GM12878 (cell line): ENCODE results near the gene MID1. TPM values are rescaled to one million over a fixed set of nuclear protein-coding genes. Genes with fewer than 3 reads are reported as not detected.

ENCODE experiments used
- ATAC-seq: fragments of 200-7000 bp; cut with Tn5 transposase; 3 replicates; pipeline ENCODE4 v1.9.1; 2020; ENCODE audit warnings: mild to moderate bottlenecking, moderate library complexity
- BruUV-seq: library from RNA; stranded (reverse); fragments of 400-500 nt; replicated peaks from 2 replicates; lab custom pipeline; 2021; lab: Mats Ljungman, UMichigan
- CTCF ChIA-PET: fragments of 300-600 bp; sonication (Branson Sonifier 250); formaldehyde crosslinking; extraction: SDS; loops from one replicate; lab custom pipeline; 2021; ENCODE audit warnings: inconsistent platforms; lab: Yijun Ruan, JAX
- POLR2A ChIA-PET: fragments of 350-600 bp; formaldehyde crosslinking; extraction: SDS; loops from one replicate; lab custom pipeline; 2021; ENCODE audit warnings: inconsistent platforms; lab: Charles Lee
- RAD21 ChIA-PET: fragments of 300-600 bp; sonication (Branson Sonifier 250); formaldehyde crosslinking; loops from one replicate; lab custom pipeline; 2023; ENCODE audit warnings: antibody characterized with exemption; ENCODE audit not compliant: unreplicated experiment; lab: Charles Lee
- SMC1A ChIA-PET: fragments of 300-600 bp; sonication (Branson Sonifier 250); formaldehyde crosslinking; loops from one replicate; lab custom pipeline; 2023; ENCODE audit not compliant: unreplicated experiment, uncharacterized antibody; lab: Charles Lee
- DNase-seq: peaks from one replicate; pipeline ENCODE4 v3.0.0-alpha.2; 2011; ENCODE audit warnings: low read depth, low spot score
- FAIRE-seq: peaks from 3 replicates; lab custom pipeline; 2011; peaks lifted over from hg19 to GRCh38; lab: Jason Lieb, UNC
- H2AFZ ChIP-seq: 2 replicates; pipeline ENCODE4 v1.6.0; 2011; ENCODE audit warnings: low read depth, low read length, control low read depth; ENCODE audit not compliant: control insufficient read depth
- H3K27ac ChIP-seq: 2 replicates; pipeline ENCODE4 v1.5.1; 2011; ENCODE audit warnings: control low read depth; ENCODE audit not compliant: control insufficient read depth, insufficient read depth
- H3K27me3 ChIP-seq, 2 experiments: replicated peaks in 1 of 2; 2 replicates each; pipeline versions ENCODE4 v1.6.0 to v1.6.1; 2011; ENCODE audit warnings: low read length in 1 of 2; ENCODE audit not compliant: control insufficient read depth in 2 of 2, insufficient read depth in 2 of 2
- H3K36me3 ChIP-seq, 2 experiments: 2 replicates each; pipeline ENCODE4 v1.5.1; 2011; ENCODE audit warnings: low read length in 1 of 2; ENCODE audit not compliant: control insufficient read depth in 2 of 2, insufficient read depth in 2 of 2
- H3K4me1 ChIP-seq: 2 replicates; pipeline ENCODE4 v1.6.1; 2011; ENCODE audit warnings: mild to moderate bottlenecking, low read length, moderate library complexity, mixed read lengths; ENCODE audit not compliant: control insufficient read depth, insufficient read depth
- H3K4me2 ChIP-seq: 2 replicates; pipeline ENCODE4 v1.6.0; 2011; ENCODE audit warnings: control low read depth; ENCODE audit not compliant: control insufficient read depth, insufficient read depth
- H3K4me3 ChIP-seq: fragments of 200-600 bp; sonication (generic); 2 replicates; pipeline ENCODE4 v1.5.1; 2016
- H3K79me2 ChIP-seq: 2 replicates; pipeline ENCODE4 v1.6.0; 2011; ENCODE audit warnings: low read length; ENCODE audit not compliant: control insufficient read depth, insufficient read depth
- H3K9ac ChIP-seq: 2 replicates; pipeline ENCODE4 v1.8.0; 2011; ENCODE audit warnings: low read length, control low read depth, mixed read lengths; ENCODE audit not compliant: control insufficient read depth, insufficient read depth
- H3K9me3 ChIP-seq: replicated peaks from 3 replicates; pipeline ENCODE4 v1.5.1; 2011; ENCODE audit warnings: mild to moderate bottlenecking, low read length; ENCODE audit not compliant: control insufficient read depth, insufficient read depth
- H4K20me1 ChIP-seq: 2 replicates; pipeline ENCODE4 v1.6.0; 2011; ENCODE audit not compliant: control insufficient read depth, insufficient read depth
- FOS ChIP-seq: IDR thresholded peaks from 3 replicates; pipeline ENCODE4 v1.6.1; 2011; ENCODE audit warnings: borderline replicate concordance; ENCODE audit not compliant: insufficient read length; ENCODE audit errors: extremely low read depth
- FOXM1 ChIP-seq: IDR thresholded peaks from 2 replicates; pipeline ENCODE4 v1.6.1; 2012; ENCODE audit warnings: low read depth, mild to moderate bottlenecking, inconsistent platforms, low read length, moderate library complexity
- GATAD2B ChIP-seq: fragments of 450-650 bp; conservative IDR thresholded peaks from 2 replicates; pipeline ENCODE4 v1.6.1; 2017; ENCODE audit warnings: low read depth, mild to moderate bottlenecking, moderate library complexity
- MEF2A ChIP-seq: IDR thresholded peaks from 2 replicates; pipeline ENCODE4 v1.6.1; 2011; ENCODE audit warnings: low read depth, mild to moderate bottlenecking, low read length, moderate library complexity; ENCODE audit not compliant: insufficient read depth
- MTA3 ChIP-seq: IDR thresholded peaks from 2 replicates; pipeline ENCODE4 v1.6.1; 2012; ENCODE audit warnings: low read length, inconsistent platforms, borderline replicate concordance
- NRF1 ChIP-seq: conservative IDR thresholded peaks from 2 replicates; pipeline ENCODE4 v1.6.1; 2011; ENCODE audit warnings: mild to moderate bottlenecking, low read depth, low read length, improper control_type of control experiment
- POLR2AphosphoS2 ChIP-seq: IDR thresholded peaks from 2 replicates; pipeline ENCODE4 v1.6.1; 2011; ENCODE audit warnings: low read depth, mild to moderate bottlenecking, low read length, improper control_type of control experiment, moderate library complexity
- POU2F2 ChIP-seq: IDR thresholded peaks from 3 replicates; pipeline ENCODE4 v1.6.1; 2011; ENCODE audit warnings: low read depth, mild to moderate bottlenecking, low read length, borderline replicate concordance
- SMAD5 ChIP-seq: IDR thresholded peaks from 2 replicates; pipeline ENCODE4 v1.6.1; 2016; ENCODE audit warnings: antibody characterized with exemption, low read depth
- SPI1 ChIP-seq: IDR thresholded peaks from 2 replicates; pipeline ENCODE4 v1.6.1; 2011; ENCODE audit warnings: low read depth, mild to moderate bottlenecking, low read length, moderate library complexity, borderline replicate concordance; ENCODE audit not compliant: insufficient read depth
- STAT3 ChIP-seq: IDR thresholded peaks from 2 replicates; pipeline ENCODE4 v1.6.1; 2011; ENCODE audit warnings: low read depth, low read length, improper control_type of control experiment
- WGBS: methylation state at CpG from one replicate; pipeline ENCODE4 v1.1.6; 2016; ENCODE audit warnings: low lambda C conversion rate; ENCODE audit not compliant: insufficient replicate concordance, insufficient coverage; ENCODE audit errors: missing lambda C conversion rate; 5-methylcytosine and 5-hydroxymethylcytosine counted together
- in situ Hi-C: fragments of 300-500 bp; cut with MboI; formaldehyde crosslinking; loops from 9 replicates; pipeline ENCODE4 v1.14.3; 2018; ENCODE audit warnings: mixed read lengths
- intact Hi-C: fragments of 100-400 bp; cut with micrococcal nuclease; formaldehyde crosslinking; loops from one replicate; pipeline ENCODE4 v1.14.2; 2022; ENCODE audit not compliant: unreplicated experiment
- polyA plus RNA-seq, 11 experiments: library from polyadenylated mRNA; depleted of rRNA in 4 of 11; unstranded in 6 of 11; stranded (reverse) in 5 of 11; fragments of >200 nt; fragmentation: Nextera tagmentation in 4 of 11; fragmentation: Illumina TruSeq in 1 of 11; extraction: Ambion mirVana in 4 of 11; extraction: Trizol in 1 of 11; gene quantifications; 1 replicate in 1 of 11; 2 replicates in 10 of 11; pipeline versions ENCODE4 v1.2.1 to v1.2.3, GENCODE V29; 2011 to 2016; ENCODE audit warnings: inconsistent platforms in 2 of 11, missing spikeins in 2 of 11, low read depth in 1 of 11
- total RNA-seq, 4 experiments: library from RNA; depleted of rRNA in 3 of 4; stranded (reverse); fragments of >200 nt in 3 of 4; fragmentation: Illumina TruSeq in 1 of 4; extraction: Trizol in 1 of 4; gene quantifications; 2 replicates each; pipeline versions ENCODE4 v1.2.1 to v1.2.3, GENCODE V29; 2013 to 2021
- TF ChIP-seq, protein P1 (sequence below): fragments of 450-650 bp; IDR thresholded peaks from 2 replicates; pipeline ENCODE4 v1.6.1; 2017; ENCODE audit warnings: mild to moderate bottlenecking, low read depth, inconsistent platforms; ENCODE audit not compliant: poor library complexity, severe bottlenecking
- TF ChIP-seq, protein P2 (sequence below): IDR thresholded peaks from 2 replicates; pipeline ENCODE4 v1.6.1; 2012; ENCODE audit warnings: low read length, inconsistent platforms
- TF ChIP-seq, protein P3 (sequence below): fragments of 150-350 bp; IDR thresholded peaks from 2 replicates; pipeline ENCODE4 v1.6.1; 2014; ENCODE audit warnings: mild to moderate bottlenecking, low read depth, low read length
- TF ChIP-seq, protein P4 (sequence below): IDR thresholded peaks from 2 replicates; pipeline ENCODE4 v1.6.1; 2011; ENCODE audit warnings: borderline replicate concordance, low read depth, mild to moderate bottlenecking, moderate library complexity, low read length; ENCODE audit not compliant: insufficient read depth, poor library complexity, severe bottlenecking
- TF ChIP-seq, protein P5 (sequence below): IDR thresholded peaks from 2 replicates; pipeline ENCODE4 v1.6.1; 2012; ENCODE audit warnings: low read depth, low read length, improper control_type of control experiment

Gene MID1
- total and polyA plus RNA-seq, 10 of the 15 experiments (the other 5 are each of a cell fraction or from before 2014, with no cell fraction given), result 0.04 to 0.51 (median 0.14) TPM; not detected in 1

DNA sequence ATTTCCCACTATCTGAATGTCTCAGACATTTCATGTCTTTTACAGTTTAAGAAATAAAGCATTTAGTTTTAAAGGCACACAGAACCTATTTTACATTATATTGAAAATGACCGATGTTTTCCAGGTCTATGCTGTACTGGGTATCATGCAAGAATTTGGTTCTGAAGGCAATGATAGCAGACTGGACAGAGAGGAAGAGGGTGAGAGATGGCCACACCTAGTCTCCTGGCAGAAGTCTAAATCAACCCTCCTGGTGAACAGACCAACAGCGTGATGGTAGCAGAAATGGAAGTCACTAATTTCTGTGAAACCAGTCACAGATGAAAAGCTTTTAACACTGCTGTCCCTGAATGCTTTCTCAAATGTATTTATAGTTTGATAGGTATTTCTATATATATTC lies 41.9 kb downstream of the MID1 start:
- BruUV-seq, result no TSS peak
- in situ Hi-C loops, result no loop called here

DNA sequence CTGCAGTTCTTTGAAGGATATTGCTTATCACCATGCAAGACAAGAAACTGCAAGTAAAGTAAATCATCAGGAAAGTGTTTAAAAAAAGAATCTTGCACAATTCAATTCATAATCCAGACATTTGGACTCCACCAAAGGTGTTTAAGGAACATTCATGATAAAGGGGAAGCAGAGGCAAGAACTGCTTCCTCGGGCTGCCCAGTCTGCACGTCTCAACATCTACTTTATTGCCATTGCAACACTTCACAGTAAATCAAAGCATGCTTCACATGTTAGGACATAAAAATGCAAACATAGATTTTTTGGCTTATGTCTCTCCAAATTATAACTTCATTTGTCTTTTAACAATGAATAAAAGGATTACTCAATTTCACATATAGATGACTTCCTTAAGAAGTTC lies 42.5 kb downstream of the MID1 start:
- ChIA-PET CTCF (no interaction called here), RAD21 (no interaction called here), SMC1A (no interaction called here), POLR2A (no interaction called here)
- Histone ChIP-seq H4K20me1 (no peaks in the 10 kb centered on the region), H3K36me3 (no peaks in the 10 kb centered on the region), H3K9me3 (no peaks in the 10 kb centered on the region), H3K79me2 (no peaks in the 10 kb centered on the region), H3K27me3 (no peaks in the 10 kb centered on the region), H3K4me2 (no peak overlapping the region), H2AFZ (no peak overlapping the region), H3K4me1 (no peaks in the 10 kb centered on the region), H3K27ac (no peak overlapping the region), H3K4me3 (no peak overlapping the region), H3K9ac (no peak overlapping the region)
- no peak for FAIRE-seq
- BruUV-seq, result no TSS peak
- WGBS, result 10% methylated on average over 2 of the region's 2 CpGs
- in situ Hi-C loops (no loop called here), intact Hi-C loops (no loop called here)
- ATAC-seq, result no peak
- no peak for DNase-seq
- TF ChIP-seq, protein P1, sequence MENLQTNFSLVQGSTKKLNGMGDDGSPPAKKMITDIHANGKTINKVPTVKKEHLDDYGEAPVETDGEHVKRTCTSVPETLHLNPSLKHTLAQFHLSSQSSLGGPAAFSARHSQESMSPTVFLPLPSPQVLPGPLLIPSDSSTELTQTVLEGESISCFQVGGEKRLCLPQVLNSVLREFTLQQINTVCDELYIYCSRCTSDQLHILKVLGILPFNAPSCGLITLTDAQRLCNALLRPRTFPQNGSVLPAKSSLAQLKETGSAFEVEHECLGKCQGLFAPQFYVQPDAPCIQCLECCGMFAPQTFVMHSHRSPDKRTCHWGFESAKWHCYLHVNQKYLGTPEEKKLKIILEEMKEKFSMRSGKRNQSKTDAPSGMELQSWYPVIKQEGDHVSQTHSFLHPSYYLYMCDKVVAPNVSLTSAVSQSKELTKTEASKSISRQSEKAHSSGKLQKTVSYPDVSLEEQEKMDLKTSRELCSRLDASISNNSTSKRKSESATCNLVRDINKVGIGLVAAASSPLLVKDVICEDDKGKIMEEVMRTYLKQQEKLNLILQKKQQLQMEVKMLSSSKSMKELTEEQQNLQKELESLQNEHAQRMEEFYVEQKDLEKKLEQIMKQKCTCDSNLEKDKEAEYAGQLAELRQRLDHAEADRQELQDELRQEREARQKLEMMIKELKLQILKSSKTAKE, result no peak
- TF ChIP-seq POU2F2 (no peak), SMAD5 (no peak)
- TF ChIP-seq, protein P2, sequence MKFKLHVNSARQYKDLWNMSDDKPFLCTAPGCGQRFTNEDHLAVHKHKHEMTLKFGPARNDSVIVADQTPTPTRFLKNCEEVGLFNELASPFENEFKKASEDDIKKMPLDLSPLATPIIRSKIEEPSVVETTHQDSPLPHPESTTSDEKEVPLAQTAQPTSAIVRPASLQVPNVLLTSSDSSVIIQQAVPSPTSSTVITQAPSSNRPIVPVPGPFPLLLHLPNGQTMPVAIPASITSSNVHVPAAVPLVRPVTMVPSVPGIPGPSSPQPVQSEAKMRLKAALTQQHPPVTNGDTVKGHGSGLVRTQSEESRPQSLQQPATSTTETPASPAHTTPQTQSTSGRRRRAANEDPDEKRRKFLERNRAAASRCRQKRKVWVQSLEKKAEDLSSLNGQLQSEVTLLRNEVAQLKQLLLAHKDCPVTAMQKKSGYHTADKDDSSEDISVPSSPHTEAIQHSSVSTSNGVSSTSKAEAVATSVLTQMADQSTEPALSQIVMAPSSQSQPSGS, result no peak
- TF ChIP-seq, protein P3, sequence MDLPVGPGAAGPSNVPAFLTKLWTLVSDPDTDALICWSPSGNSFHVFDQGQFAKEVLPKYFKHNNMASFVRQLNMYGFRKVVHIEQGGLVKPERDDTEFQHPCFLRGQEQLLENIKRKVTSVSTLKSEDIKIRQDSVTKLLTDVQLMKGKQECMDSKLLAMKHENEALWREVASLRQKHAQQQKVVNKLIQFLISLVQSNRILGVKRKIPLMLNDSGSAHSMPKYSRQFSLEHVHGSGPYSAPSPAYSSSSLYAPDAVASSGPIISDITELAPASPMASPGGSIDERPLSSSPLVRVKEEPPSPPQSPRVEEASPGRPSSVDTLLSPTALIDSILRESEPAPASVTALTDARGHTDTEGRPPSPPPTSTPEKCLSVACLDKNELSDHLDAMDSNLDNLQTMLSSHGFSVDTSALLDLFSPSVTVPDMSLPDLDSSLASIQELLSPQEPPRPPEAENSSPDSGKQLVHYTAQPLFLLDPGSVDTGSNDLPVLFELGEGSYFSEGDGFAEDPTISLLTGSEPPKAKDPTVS, result no peak
- TF ChIP-seq, protein P4, sequence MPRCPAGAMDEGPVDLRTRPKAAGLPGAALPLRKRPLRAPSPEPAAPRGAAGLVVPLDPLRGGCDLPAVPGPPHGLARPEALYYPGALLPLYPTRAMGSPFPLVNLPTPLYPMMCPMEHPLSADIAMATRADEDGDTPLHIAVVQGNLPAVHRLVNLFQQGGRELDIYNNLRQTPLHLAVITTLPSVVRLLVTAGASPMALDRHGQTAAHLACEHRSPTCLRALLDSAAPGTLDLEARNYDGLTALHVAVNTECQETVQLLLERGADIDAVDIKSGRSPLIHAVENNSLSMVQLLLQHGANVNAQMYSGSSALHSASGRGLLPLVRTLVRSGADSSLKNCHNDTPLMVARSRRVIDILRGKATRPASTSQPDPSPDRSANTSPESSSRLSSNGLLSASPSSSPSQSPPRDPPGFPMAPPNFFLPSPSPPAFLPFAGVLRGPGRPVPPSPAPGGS, result no peak

More for the DNA sequence above, 41.9 kb downstream of the MID1 start:
- ChIA-PET SMC1A (no interaction called here), RAD21 (no interaction called here), POLR2A (no interaction called here), CTCF (no interaction called here)
- no peaks in the 10 kb centered on the region for H3K4me1 ChIP-seq
- H3K27ac ChIP-seq, result no peak overlapping the region
- no peaks in the 10 kb centered on the region for H3K79me2 ChIP-seq
- H3K4me3 ChIP-seq, result no peak overlapping the region
- TF ChIP-seq MEF2A (no peak), MTA3 (no peak), SPI1 (no peak), POLR2AphosphoS2 (no peak), GATAD2B (no peak), FOXM1 (no peak), NRF1 (no peak), FOS (no peak), STAT3 (no peak)
- TF ChIP-seq, protein P5, sequence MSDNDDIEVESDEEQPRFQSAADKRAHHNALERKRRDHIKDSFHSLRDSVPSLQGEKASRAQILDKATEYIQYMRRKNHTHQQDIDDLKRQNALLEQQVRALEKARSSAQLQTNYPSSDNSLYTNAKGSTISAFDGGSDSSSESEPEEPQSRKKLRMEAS, result no peak
- DNase-seq (no peak), FAIRE-seq (no peak), ATAC-seq (no peak)
- H3K9ac ChIP-seq, result no peak overlapping the region
- no peaks in the 10 kb centered on the region for H4K20me1 ChIP-seq
- intact Hi-C loops, result no loop called here
- WGBS, result 64% methylated on average over 2 of the region's 2 CpGs
- no peaks in the 10 kb centered on the region for H3K36me3 ChIP-seq
- no peak overlapping the region for H2AFZ ChIP-seq
- H3K4me2 ChIP-seq, result no peak overlapping the region
- H3K27me3 ChIP-seq, result no peaks in the 10 kb centered on the region
- H3K9me3 ChIP-seq, result no peaks in the 10 kb centered on the region
